Coronary artery (tissue), 2 donors: ENCODE results near the gene TMEM86B.
A peak's percentile ranks its signal among the peaks of the same experiment; 100 is the strongest.

Source experiments
- DNase-seq: peaks from one replicate; pipeline ENCODE4 v3.0.0-alpha.2; 2017; ENCODE audit warnings: low spot score
- H3K27ac ChIP-seq, 2 donors: fragments of 200-600 bp; sonication (generic); one replicate each; pipeline ENCODE4 v1.5.1; 2016 to 2019
- H3K4me3 ChIP-seq: fragments of 200-600 bp; sonication (generic); 2 replicates; pipeline ENCODE4 v1.5.1; 2016; ENCODE audit warnings: mild to moderate bottlenecking, moderate library complexity
- CTCF ChIP-seq: fragments of 200-600 bp; sonication (generic); IDR thresholded peaks from one replicate; pipeline ENCODE4 v1.5.1; 2019; ENCODE audit warnings: antibody characterized with exemption

The TMEM86B gene

DNA sequence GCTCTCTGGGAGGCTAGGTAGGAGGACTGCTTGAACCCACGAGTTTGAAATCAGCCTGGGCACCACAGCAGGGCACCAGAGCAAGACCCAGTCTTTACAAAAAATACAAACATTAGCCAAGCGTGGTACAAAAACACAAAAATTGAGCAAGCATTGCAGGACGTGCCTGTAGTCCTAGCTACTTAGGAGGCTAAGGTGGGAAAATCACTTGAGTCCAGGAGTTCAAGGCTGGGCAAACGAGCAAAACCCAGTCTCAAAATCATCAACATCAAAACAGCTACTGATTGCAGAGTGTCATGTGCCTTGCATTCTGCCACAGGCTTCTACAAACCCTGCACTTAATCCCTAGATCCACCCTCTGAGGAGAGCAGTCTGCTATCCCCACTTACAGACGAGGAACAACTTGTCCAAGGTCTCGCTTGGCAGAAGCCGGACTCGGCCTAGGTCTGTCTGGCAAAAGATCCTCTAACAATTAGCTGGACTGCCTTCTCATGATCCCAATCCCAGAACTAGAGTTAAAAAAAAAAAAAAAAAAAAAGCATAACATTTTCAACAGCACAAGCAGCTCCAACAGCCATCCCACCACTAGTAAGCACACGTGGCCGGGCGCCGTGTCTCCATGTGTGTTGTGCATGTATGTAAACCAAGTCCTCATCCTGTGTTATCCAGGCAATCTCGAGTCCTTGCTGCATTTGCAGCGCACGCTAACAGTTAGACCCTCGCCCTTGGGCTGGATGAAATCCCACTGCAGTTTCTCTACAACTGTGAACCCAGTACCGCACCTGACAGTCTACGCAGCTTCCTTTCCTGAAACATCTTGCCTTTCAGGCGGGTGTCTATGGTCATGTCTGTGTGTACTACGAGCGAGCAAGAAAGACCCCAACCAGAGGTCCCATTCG lies 28.2 kb upstream of the TMEM86B start:
- DNase-seq = no peak
- TF ChIP-seq CTCF = no peak
- Histone ChIP-seq H3K4me3 (peak overlapping the region; percentile 87), H3K27ac (no peak overlapping the region)

GRCh38 chr19:55255618-55256423 lies 27.3 kb upstream of the TMEM86B start:
- peak overlapping the region; percentile 87 for H3K4me3 ChIP-seq
- H3K27ac ChIP-seq = peak overlapping the region in 1 of 2 donors; percentile 64
- no peak for DNase-seq
- no peak for TF ChIP-seq CTCF

DNA sequence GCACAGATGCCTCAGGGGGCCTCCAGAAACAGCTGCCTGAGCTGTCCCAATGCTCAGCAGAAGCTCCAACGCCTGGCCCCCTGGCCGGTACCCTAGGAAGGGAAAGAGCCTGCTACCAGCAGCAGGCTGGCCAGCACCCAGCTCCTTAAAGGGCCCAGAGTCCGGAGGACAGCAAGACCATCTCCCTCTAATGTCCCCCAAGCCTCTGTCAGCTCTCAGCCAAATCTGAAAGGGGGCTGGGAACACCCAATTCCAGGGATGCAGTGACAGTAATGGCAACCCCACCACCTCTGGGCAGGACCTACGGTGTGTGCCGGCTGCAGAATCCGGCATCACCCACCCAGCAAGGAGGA lies 26.0 kb upstream of the TMEM86B start:
- H3K4me3 ChIP-seq = peak overlapping the region; percentile 50
- no peak for TF ChIP-seq CTCF
- H3K27ac ChIP-seq = peak overlapping the region in 1 of 2 donors; percentile 66
- no peak for DNase-seq

- H3K27ac ChIP-seq = peak overlapping the region in 1 of 2 donors; percentile 66
- no peak for TF ChIP-seq CTCF
- peak overlapping the region; percentile 50 for H3K4me3 ChIP-seq
- no peak for DNase-seq
Measured at GRCh38 chr19:55253842-55254624, 25.5 kb upstream of the TMEM86B start.

- no peak overlapping the region for H3K4me3 ChIP-seq
- TF ChIP-seq CTCF = no peak
- DNase-seq = no peak
- peak overlapping the region in 1 of 2 donors; percentile 7 for H3K27ac ChIP-seq
Measured at GRCh38 chr19:55252760-55253663, 24.4 kb upstream of the TMEM86B start.
